H9 (cell line): Measurements from ENCODE around the gene RPS26. TPM values are rescaled to one million over a fixed set of nuclear protein-coding genes. Genes with fewer than 3 reads are reported as not detected.

Experiments
- DNase-seq: peaks from one replicate; pipeline ENCODE4 v3.0.0-alpha.2; 2017
- H2AFZ ChIP-seq: one replicate; pipeline ENCODE4 v1.6.1; 2013; ENCODE audit warnings: mild to moderate bottlenecking, low read length, control low read depth, moderate library complexity
- H2AK5ac ChIP-seq: 2 replicates; pipeline ENCODE4 v1.6.1; 2013; ENCODE audit warnings: low read length, control low read depth, mixed read lengths; ENCODE audit not compliant: insufficient read length
- H2BK120ac ChIP-seq: one replicate; pipeline ENCODE4 v1.6.1; 2013; ENCODE audit warnings: low read depth, mild to moderate bottlenecking, low read length, control low read depth, inconsistent platforms; ENCODE audit not compliant: poor library complexity, severe bottlenecking
- H2BK12ac ChIP-seq: 2 replicates; pipeline ENCODE4 v1.6.1; 2013; ENCODE audit warnings: low read length, control low read depth, mixed read lengths, low read depth; ENCODE audit not compliant: insufficient read length
- H2BK15ac ChIP-seq: 2 replicates; pipeline ENCODE4 v1.6.1; 2013; ENCODE audit warnings: low read depth, low read length, control low read depth
- H2BK20ac ChIP-seq: one replicate; pipeline ENCODE4 v1.6.1; 2013; ENCODE audit warnings: low read depth, mild to moderate bottlenecking, low read length, control low read depth, inconsistent platforms; ENCODE audit not compliant: poor library complexity, severe bottlenecking
- H2BK5ac ChIP-seq: 2 replicates; pipeline ENCODE4 v1.6.1; 2013; ENCODE audit warnings: low read length, control low read depth, mixed read lengths; ENCODE audit not compliant: insufficient read length
- H3K14ac ChIP-seq: 2 replicates; pipeline ENCODE4 v1.6.1; 2013; ENCODE audit warnings: low read length, control low read depth; ENCODE audit not compliant: insufficient read depth
- H3K18ac ChIP-seq: 2 replicates; pipeline ENCODE4 v1.6.1; 2013; ENCODE audit warnings: low read depth, mild to moderate bottlenecking, mixed read lengths, low read length, control low read depth; ENCODE audit not compliant: insufficient read length
- H3K23ac ChIP-seq: 2 replicates; pipeline ENCODE4 v1.6.1; 2013; ENCODE audit warnings: low read length, control low read depth, mixed read lengths, low read depth; ENCODE audit not compliant: insufficient read length
- H3K23me2 ChIP-seq: 2 replicates; pipeline ENCODE4 v1.6.1; 2013; ENCODE audit warnings: low read depth, mild to moderate bottlenecking, mixed read lengths, low read length, control low read depth; ENCODE audit not compliant: insufficient read length, poor library complexity, severe bottlenecking
- H3K27ac ChIP-seq: 2 replicates; pipeline ENCODE4 v1.5.1; 2013; ENCODE audit warnings: low read length, control low read depth, mixed read lengths, low read depth; ENCODE audit not compliant: insufficient read length
- H3K27me3 ChIP-seq: 2 replicates; pipeline ENCODE4 v1.6.1; 2013; ENCODE audit warnings: low read length, control low read depth, inconsistent platforms; ENCODE audit not compliant: insufficient read depth
- H3K4ac ChIP-seq: 2 replicates; pipeline ENCODE4 v1.6.1; 2013; ENCODE audit warnings: low read depth, mild to moderate bottlenecking, control low read depth, inconsistent platforms, low read length, moderate library complexity
- H3K4me1 ChIP-seq: 2 replicates; pipeline ENCODE4 v1.6.1; 2013; ENCODE audit warnings: low read length, control low read depth, inconsistent platforms; ENCODE audit not compliant: insufficient read depth
- H3K4me2 ChIP-seq: 2 replicates; pipeline ENCODE4 v1.6.1; 2013; ENCODE audit warnings: low read length, control low read depth, mixed read lengths; ENCODE audit not compliant: insufficient read length, insufficient read depth
- H3K56ac ChIP-seq: 2 replicates; pipeline ENCODE4 v1.6.1; 2013; ENCODE audit warnings: low read depth, mild to moderate bottlenecking, mixed read lengths, low read length, control low read depth; ENCODE audit not compliant: insufficient read length
- H3K79me1 ChIP-seq: 2 replicates; pipeline ENCODE4 v1.6.1; 2013; ENCODE audit warnings: low read depth, mild to moderate bottlenecking, moderate library complexity, low read length, control low read depth, inconsistent platforms; ENCODE audit not compliant: insufficient read depth, poor library complexity, severe bottlenecking
- H3K79me2 ChIP-seq: 2 replicates; pipeline ENCODE4 v1.6.1; 2013; ENCODE audit warnings: low read length, control low read depth, inconsistent platforms; ENCODE audit not compliant: insufficient read depth
- H3K9ac ChIP-seq: 2 replicates; pipeline ENCODE4 v1.6.1; 2013; ENCODE audit warnings: low read length, control low read depth, mixed read lengths; ENCODE audit not compliant: insufficient read length; ENCODE audit errors: extremely low read depth
- H3K9me3 ChIP-seq: one replicate; pipeline ENCODE4 v1.6.1; 2013; ENCODE audit warnings: low read depth, low read length, inconsistent platforms; ENCODE audit not compliant: control insufficient read depth
- H3T11ph ChIP-seq: one replicate; pipeline ENCODE4 v1.6.1; 2013; ENCODE audit warnings: mild to moderate bottlenecking, low read length, control low read depth, inconsistent platforms
- H4K20me1 ChIP-seq: one replicate; pipeline ENCODE4 v1.6.1; 2013; ENCODE audit not compliant: control insufficient read depth, insufficient read length, insufficient read depth
- H4K5ac ChIP-seq: 2 replicates; pipeline ENCODE4 v1.6.1; 2013; ENCODE audit warnings: low read depth, mild to moderate bottlenecking, mixed read lengths, low read length, control low read depth; ENCODE audit not compliant: insufficient read length
- H4K8ac ChIP-seq: replicated peaks from 2 replicates; pipeline ENCODE4 v1.6.1; 2013; ENCODE audit warnings: low read length, control low read depth, mixed read lengths, low read depth; ENCODE audit not compliant: insufficient read length
- H4K91ac ChIP-seq: 2 replicates; pipeline ENCODE4 v1.6.1; 2013; ENCODE audit warnings: low read depth, mild to moderate bottlenecking, moderate library complexity, mixed read lengths, low read length, control low read depth; ENCODE audit not compliant: insufficient read length
- H3K27ac Mint-ChIP-seq, 3 experiments: 2 replicates in 2 of 3; 3 replicates in 1 of 3; pipeline ENCODE4 v1.8.0; 2020 to 2021; ENCODE audit warnings: mixed read lengths in 3 of 3, mild to moderate bottlenecking in 1 of 3, moderate library complexity in 1 of 3
- H3K27me3 Mint-ChIP-seq: 2 replicates; pipeline ENCODE4 v1.8.0; 2021; ENCODE audit warnings: low read depth, mild to moderate bottlenecking, moderate library complexity, mixed read lengths
- H3K36me3 Mint-ChIP-seq, 3 experiments: 2 replicates in 2 of 3; 3 replicates in 1 of 3; pipeline ENCODE4 v1.8.0; 2020 to 2021; ENCODE audit warnings: low read depth in 3 of 3, mixed read lengths in 3 of 3; ENCODE audit not compliant: insufficient read depth in 1 of 3
- H3K4me1 Mint-ChIP-seq, 2 experiments: 2 replicates each; pipeline ENCODE4 v1.8.0; 2020; ENCODE audit warnings: mixed read lengths in 2 of 2
- H3K4me3 Mint-ChIP-seq, 2 experiments: 2 replicates in 1 of 2; 3 replicates in 1 of 2; pipeline ENCODE4 v1.8.0; 2020 to 2021; ENCODE audit warnings: mild to moderate bottlenecking in 2 of 2, mixed read lengths in 2 of 2, moderate library complexity in 1 of 2
- H3K9me3 Mint-ChIP-seq, 2 experiments: 2 replicates in 1 of 2; 3 replicates in 1 of 2; pipeline ENCODE4 v1.8.0; 2020; ENCODE audit warnings: mild to moderate bottlenecking in 2 of 2, mixed read lengths in 2 of 2, moderate library complexity in 1 of 2
- CTCF ChIP-seq: fragments of 200-600 bp; sonication (generic); conservative IDR thresholded peaks from 3 replicates; pipeline ENCODE4 v1.8.0; 2021; ENCODE audit warnings: antibody characterized with exemption, mild to moderate bottlenecking
- WGBS: extraction: QIAGEN DNeasy Blood & Tissue Kit; methylation state at CpG from one replicate; pipeline ENCODE4 v1.1.7; 2013; ENCODE audit warnings: missing lambda C conversion rate, low lambda C conversion rate, mixed read lengths; ENCODE audit not compliant: insufficient read length; ENCODE audit errors: extremely low coverage; 5-methylcytosine and 5-hydroxymethylcytosine counted together
- total RNA-seq: library from RNA; stranded (reverse); gene quantifications from 2 replicates; pipeline ENCODE4 v1.2.1, GENCODE V29; 2021

Gene RPS26
- total RNA-seq, 1 experiment from 2014 or later = 51.9 TPM

GRCh38 chr12:56086608-56087007 lies 44.9 kb downstream of the RPS26 start:
- Histone ChIP-seq H3K27ac (no peak overlapping the region), H2BK5ac (no peak overlapping the region), H3K23ac (no peak overlapping the region), H3T11ph (no peak overlapping the region), H4K20me1 (no peaks in the 10 kb centered on the region), H3K9ac (no peak overlapping the region), H3K56ac (no peak overlapping the region), H3K23me2 (no peaks in the 10 kb centered on the region), H3K4ac (no peak overlapping the region), H4K5ac (no peak overlapping the region), H2BK12ac (no peak overlapping the region), H3K4me1 (no peaks in the 10 kb centered on the region), H2BK15ac (no peak overlapping the region), H2AK5ac (no peak overlapping the region), H2AFZ (no peak overlapping the region), H4K8ac (no peak overlapping the region), H3K79me1 (no peaks in the 10 kb centered on the region), H3K9me3 (no peaks in the 10 kb centered on the region), H2BK20ac (no peak overlapping the region), H2BK120ac (no peak overlapping the region), H3K4me2 (no peak overlapping the region), H3K14ac (no peak overlapping the region), H4K91ac (no peak overlapping the region), H3K27me3 (no peaks in the 10 kb centered on the region), H3K79me2 (peaks cover 6% of the 10 kb centered on the region; the same call in 1 of the 2 replicates), H3K18ac (no peak overlapping the region)
- peaks cover 33 to 73% (median 70%) of the 10 kb centered on the region in 3 experiments for H3K36me3 Mint-ChIP-seq
- no CpG with 5 or more reads among the region's 6 CpGs for WGBS
- no peak for DNase-seq
- TF ChIP-seq CTCF = no peak
- H3K4me3 Mint-ChIP-seq = no peak overlapping the region; a peak in 1 of 5 replicates
- H3K27ac Mint-ChIP-seq = peak overlapping the region in 2 of 3 experiments; percentile 47 to 49; a peak in 2 of 7 replicates
- peaks cover 5 to 8% of the 10 kb centered on the region in 2 experiments for H3K4me1 Mint-ChIP-seq
- H3K9me3 Mint-ChIP-seq = no peaks in the 10 kb centered on the region
- no peaks in the 10 kb centered on the region for H3K27me3 Mint-ChIP-seq
